ENCODE data around the gene FGD6. TPM values are rescaled to one million over a fixed set of nuclear protein-coding genes. Genes with fewer than 3 reads are reported as not detected.

The FGD6 gene
- polyA plus RNA-seq, 1 experiment = 2.1 TPM

GRCh38 chr12:95134085-95134484 is 83.2 kb downstream of the FGD6 start:
- Histone ChIP-seq H3K4me3 (ENCODE audit: low read depth, low read length) (no peak overlapping the region), H3K27me3 (ENCODE audit: control insufficient read depth, insufficient read depth, low read length) (no peaks in the 10 kb centered on the region), H3K36me3 (ENCODE audit: control insufficient read depth, insufficient read depth, low read length) (peaks cover 2% of the 10 kb centered on the region)
- CTCF ChIA-PET = interaction anchor here (0.9 to 1.4 kb wide), 2 partner anchors 8 to 10 kb away, joined by 3 to 5 read pairs; no protein-coding TSS in a partner anchor
- POLR2A ChIA-PET = no interaction called here
- DNase-seq (ENCODE audit: low read depth) = no peak
- TF ChIP-seq CTCF (IDR thresholded peaks at IDR 0.05; ENCODE audit: insufficient read depth, low read depth, low read length) = no peak

DNA sequence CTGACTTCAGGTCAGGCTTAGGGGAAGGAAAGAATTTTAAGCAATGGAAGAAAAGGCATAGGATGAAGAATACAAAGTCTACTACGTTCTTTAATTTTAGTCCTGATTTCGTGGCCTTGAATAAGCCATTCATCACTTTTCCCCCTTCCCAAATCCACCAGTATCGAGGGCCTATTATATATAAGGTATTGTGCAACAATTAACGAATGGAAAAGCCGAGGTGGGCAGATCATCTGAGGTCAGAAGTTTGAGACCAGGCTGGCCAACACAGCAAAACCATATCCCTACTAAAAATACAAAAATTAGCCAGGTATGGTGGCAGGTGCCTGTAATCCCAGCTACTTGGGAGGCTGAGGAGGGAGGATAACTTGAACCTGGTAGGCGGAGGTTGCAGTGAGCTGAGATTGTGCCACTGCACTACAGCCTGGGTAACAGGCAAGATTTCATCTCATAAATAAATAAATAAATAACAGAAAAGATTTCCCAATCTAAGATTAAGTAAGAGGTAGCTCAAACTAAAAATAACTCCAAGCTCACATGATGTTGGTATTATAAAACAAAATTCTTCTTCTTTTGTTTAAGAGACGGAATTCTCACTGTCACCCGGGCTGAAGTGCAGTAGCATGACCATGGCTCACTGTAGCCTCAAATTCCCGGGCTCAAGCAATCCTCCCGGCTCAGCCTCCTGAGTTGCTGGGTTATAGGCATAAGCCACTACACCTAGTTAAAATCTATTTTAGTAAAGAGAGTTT is 85.5 kb downstream of the FGD6 start:
- no peak for DNase-seq (ENCODE audit: low read depth)
- CTCF ChIA-PET = interaction anchor here (0.8 to 1.7 kb wide), 3 partner anchors 10 to 28 kb away, joined by 3 to 5 read pairs (median 4); no protein-coding TSS in a partner anchor
- Histone ChIP-seq H3K27me3 (ENCODE audit: control insufficient read depth, insufficient read depth, low read length) (no peaks in the 10 kb centered on the region), H3K36me3 (ENCODE audit: control insufficient read depth, insufficient read depth, low read length) (peaks cover 2% of the 10 kb centered on the region), H3K4me3 (ENCODE audit: low read depth, low read length) (no peak overlapping the region)
- POLR2A ChIA-PET = no interaction called here
- TF ChIP-seq CTCF (IDR thresholded peaks at IDR 0.05; ENCODE audit: insufficient read depth, low read depth, low read length) = no peak

DNA sequence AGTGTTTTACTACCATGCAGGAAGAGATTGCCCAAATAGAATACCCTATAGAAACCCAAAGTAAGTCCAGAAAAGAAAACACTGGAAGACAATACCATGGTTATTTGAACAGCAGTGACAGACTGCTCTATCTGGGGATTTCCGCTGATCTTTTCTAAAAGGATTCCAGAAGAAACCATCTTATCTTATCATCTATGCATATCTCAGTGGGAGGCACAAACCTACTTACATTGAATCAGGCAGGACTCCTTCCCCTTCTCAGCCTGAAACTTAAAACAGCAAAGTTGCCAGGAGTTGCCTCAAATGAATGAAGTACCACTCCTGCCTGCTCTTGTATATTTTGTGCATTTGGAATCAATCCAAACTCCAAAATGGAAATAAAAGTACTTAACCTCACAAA is 87.2 kb downstream of the FGD6 start:
- H3K36me3 ChIP-seq (ENCODE audit: control insufficient read depth, insufficient read depth, low read length) = peaks cover 2% of the 10 kb centered on the region

GRCh38 chr12:95129115-95129514 is 88.2 kb downstream of the FGD6 start:
- no peak for DNase-seq (ENCODE audit: low read depth)
- CTCF ChIA-PET = no interaction called here
- TF ChIP-seq CTCF (IDR thresholded peaks at IDR 0.05; ENCODE audit: insufficient read depth, low read depth, low read length) = no peak
- POLR2A ChIA-PET = no interaction called here
- no peaks in the 10 kb centered on the region; the same call in 1 of the 2 replicates for H3K36me3 ChIP-seq (ENCODE audit: control insufficient read depth, insufficient read depth, low read length)
- H3K4me3 ChIP-seq (ENCODE audit: low read depth, low read length) = no peak overlapping the region
- no peaks in the 10 kb centered on the region for H3K27me3 ChIP-seq (ENCODE audit: control insufficient read depth, insufficient read depth, low read length)

More for the DNA sequence above, 87.2 kb downstream of the FGD6 start:
- CTCF ChIA-PET = no interaction called here
- Histone ChIP-seq H3K4me3 (ENCODE audit: low read depth, low read length) (no peak overlapping the region), H3K27me3 (ENCODE audit: control insufficient read depth, insufficient read depth, low read length) (no peaks in the 10 kb centered on the region)
- POLR2A ChIA-PET = no interaction called here
- no peak for TF ChIP-seq CTCF (IDR thresholded peaks at IDR 0.05; ENCODE audit: insufficient read depth, low read depth, low read length)
- no peak for DNase-seq (ENCODE audit: low read depth)

GRCh38 chr12:95126736-95127135 is 90.5 kb downstream of the FGD6 start:
- POLR2A ChIA-PET = no interaction called here
- Histone ChIP-seq H3K4me3 (ENCODE audit: low read depth, low read length) (no peak overlapping the region), H3K36me3 (ENCODE audit: control insufficient read depth, insufficient read depth, low read length) (no peaks in the 10 kb centered on the region; the same call in 1 of the 2 replicates), H3K27me3 (ENCODE audit: control insufficient read depth, insufficient read depth, low read length) (no peaks in the 10 kb centered on the region)
- CTCF ChIA-PET = no interaction called here
- no peak for TF ChIP-seq CTCF (IDR thresholded peaks at IDR 0.05; ENCODE audit: insufficient read depth, low read depth, low read length)
- no peak for DNase-seq (ENCODE audit: low read depth)
